ENCODE measurements around the gene ANO7.

DNA sequence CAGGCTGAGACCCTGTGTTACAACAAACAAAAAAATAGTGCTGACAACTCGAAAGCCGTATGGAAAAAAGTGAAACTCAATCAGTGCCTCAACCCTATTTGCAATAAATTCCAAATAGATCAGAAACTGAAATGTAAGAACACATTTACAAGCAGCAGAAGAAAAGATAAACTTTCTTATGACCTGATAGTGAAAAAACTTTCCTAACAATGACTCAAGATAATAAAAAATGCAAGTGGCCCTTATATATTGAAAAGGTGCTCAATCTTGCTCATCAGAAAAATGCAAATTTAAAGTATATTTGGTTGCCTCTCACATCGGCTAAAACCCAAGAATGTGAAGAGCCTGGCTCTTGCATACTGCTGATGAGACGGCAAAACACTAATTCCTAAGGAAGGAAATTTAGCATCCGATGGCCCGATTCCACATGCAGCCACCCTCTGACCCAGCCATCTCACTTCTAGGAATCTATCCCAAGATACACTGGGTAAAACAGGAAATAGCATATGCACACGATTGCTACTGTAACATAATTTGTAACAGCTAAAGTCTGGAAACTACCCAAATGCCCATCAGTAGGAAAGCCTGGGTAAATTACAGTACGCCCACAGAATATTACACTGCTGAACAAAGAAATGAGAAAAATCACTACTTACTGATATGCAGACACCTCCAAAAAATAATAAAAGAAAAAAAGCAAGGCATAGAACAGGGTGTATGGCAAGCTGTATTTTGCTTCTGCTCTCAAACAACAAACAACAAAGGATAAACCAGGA, 70.2 kb downstream of the ANO7 start:
- TF ChIP-seq, protein P1, sequence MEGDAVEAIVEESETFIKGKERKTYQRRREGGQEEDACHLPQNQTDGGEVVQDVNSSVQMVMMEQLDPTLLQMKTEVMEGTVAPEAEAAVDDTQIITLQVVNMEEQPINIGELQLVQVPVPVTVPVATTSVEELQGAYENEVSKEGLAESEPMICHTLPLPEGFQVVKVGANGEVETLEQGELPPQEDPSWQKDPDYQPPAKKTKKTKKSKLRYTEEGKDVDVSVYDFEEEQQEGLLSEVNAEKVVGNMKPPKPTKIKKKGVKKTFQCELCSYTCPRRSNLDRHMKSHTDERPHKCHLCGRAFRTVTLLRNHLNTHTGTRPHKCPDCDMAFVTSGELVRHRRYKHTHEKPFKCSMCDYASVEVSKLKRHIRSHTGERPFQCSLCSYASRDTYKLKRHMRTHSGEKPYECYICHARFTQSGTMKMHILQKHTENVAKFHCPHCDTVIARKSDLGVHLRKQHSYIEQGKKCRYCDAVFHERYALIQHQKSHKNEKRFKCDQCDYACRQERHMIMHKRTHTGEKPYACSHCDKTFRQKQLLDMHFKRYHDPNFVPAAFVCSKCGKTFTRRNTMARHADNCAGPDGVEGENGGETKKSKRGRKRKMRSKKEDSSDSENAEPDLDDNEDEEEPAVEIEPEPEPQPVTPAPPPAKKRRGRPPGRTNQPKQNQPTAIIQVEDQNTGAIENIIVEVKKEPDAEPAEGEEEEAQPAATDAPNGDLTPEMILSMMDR (conservative IDR thresholded peaks at IDR 0.05), result no peak
- TF ChIP-seq ZFX (IDR thresholded peaks at IDR 0.05), result no peak

All from C4-2B (cell line).